Measurements from ENCODE around the gene TAT.
A peak's percentile ranks its signal among the peaks of the same experiment; 100 is the strongest.
"Not testable (repeated sequence)": the region's sequence is repeated elsewhere in the genome, so short reads cannot be mapped to it uniquely, and the experiment has no call there.

Gene TAT

GRCh38 chr16:71576971-71577370 lies at the start of gene TAT:
Gene TAT (minus strand): TSS chr16:71577092. CDS start chr16:71576415, 677 bp downstream.
- no peak for DNase-seq

GRCh38 chr16:71626018-71626857 lies 49.3 kb upstream of the TAT start, which contains the start of gene MARVELD3:
Gene MARVELD3 (plus strand): TSS chr16:71626184. CDS start chr16:71626230, 46 bp downstream.
- DNase-seq = peak; percentile 32

GRCh38 chr16:71625113-71625850 lies 48.4 kb upstream of the TAT start:
- no peak for DNase-seq

GRCh38 chr16:71623597-71623996 lies 46.7 kb upstream of the TAT start:
- no peak for DNase-seq

GRCh38 chr16:71622088-71622487 lies 45.2 kb upstream of the TAT start:
- no peak for DNase-seq

- no peak for DNase-seq
These were observed 41.5 kb upstream of the TAT start for GRCh38 chr16:71618429-71618828.

GRCh38 chr16:71614956-71615355 lies 38.1 kb upstream of the TAT start:
- not testable (repeated sequence) for DNase-seq

- DNase-seq = peak; percentile 79
These were observed 34.3 kb upstream of the TAT start for GRCh38 chr16:71610936-71611871.

GRCh38 chr16:71610447-71610846 lies 33.6 kb upstream of the TAT start:
- no peak for DNase-seq

GRCh38 chr16:71609066-71609465 lies 32.2 kb upstream of the TAT start:
- DNase-seq = no peak

- DNase-seq = no peak
These were observed 23.9 kb upstream of the TAT start for GRCh38 chr16:71600822-71601221.

GRCh38 chr16:71598426-71598825 lies 21.5 kb upstream of the TAT start:
- not testable (repeated sequence) for DNase-seq

GRCh38 chr16:71595340-71595826 lies 18.5 kb upstream of the TAT start:
- not testable (repeated sequence) for DNase-seq

- DNase-seq = no peak
These were observed 17.2 kb upstream of the TAT start for GRCh38 chr16:71594000-71594646.

GRCh38 chr16:71593048-71593999 lies 16.4 kb upstream of the TAT start:
- no peak for DNase-seq

- DNase-seq = no peak
These were observed 15.0 kb upstream of the TAT start for GRCh38 chr16:71591917-71592316.

- DNase-seq = no peak
These were observed 13.7 kb upstream of the TAT start for GRCh38 chr16:71590584-71590983.

GRCh38 chr16:71590071-71590470 lies 13.2 kb upstream of the TAT start:
- not testable (repeated sequence) for DNase-seq

GRCh38 chr16:71589334-71589733 lies 12.4 kb upstream of the TAT start:
- DNase-seq = not testable (repeated sequence)

- DNase-seq = no peak
These were observed 8.4 kb upstream of the TAT start for GRCh38 chr16:71585318-71585703.

Measured in retina (tissue), 1 donor.